Activated CD4-positive, alpha-beta T cell treated with anti-CD3 and anti-CD28 coated beads, Interleukin-2, amount 50 U/mL, for 24 hours (primary cell): Measurements from ENCODE around the gene KLHL24.
"Not testable (repeated sequence)": the region's sequence is repeated elsewhere in the genome, so short reads cannot be mapped to it uniquely, and the experiment has no call there.

Experiments used
- DNase-seq, 2 donors: peaks; one replicate each; pipeline ENCODE4 v3.0.0-alpha.2; 2020; ENCODE audit warnings: low read depth in 1 of 2, low spot score in 1 of 2

The KLHL24 gene, protein sequence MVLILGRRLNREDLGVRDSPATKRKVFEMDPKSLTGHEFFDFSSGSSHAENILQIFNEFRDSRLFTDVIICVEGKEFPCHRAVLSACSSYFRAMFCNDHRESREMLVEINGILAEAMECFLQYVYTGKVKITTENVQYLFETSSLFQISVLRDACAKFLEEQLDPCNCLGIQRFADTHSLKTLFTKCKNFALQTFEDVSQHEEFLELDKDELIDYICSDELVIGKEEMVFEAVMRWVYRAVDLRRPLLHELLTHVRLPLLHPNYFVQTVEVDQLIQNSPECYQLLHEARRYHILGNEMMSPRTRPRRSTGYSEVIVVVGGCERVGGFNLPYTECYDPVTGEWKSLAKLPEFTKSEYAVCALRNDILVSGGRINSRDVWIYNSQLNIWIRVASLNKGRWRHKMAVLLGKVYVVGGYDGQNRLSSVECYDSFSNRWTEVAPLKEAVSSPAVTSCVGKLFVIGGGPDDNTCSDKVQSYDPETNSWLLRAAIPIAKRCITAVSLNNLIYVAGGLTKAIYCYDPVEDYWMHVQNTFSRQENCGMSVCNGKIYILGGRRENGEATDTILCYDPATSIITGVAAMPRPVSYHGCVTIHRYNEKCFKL

DNA sequence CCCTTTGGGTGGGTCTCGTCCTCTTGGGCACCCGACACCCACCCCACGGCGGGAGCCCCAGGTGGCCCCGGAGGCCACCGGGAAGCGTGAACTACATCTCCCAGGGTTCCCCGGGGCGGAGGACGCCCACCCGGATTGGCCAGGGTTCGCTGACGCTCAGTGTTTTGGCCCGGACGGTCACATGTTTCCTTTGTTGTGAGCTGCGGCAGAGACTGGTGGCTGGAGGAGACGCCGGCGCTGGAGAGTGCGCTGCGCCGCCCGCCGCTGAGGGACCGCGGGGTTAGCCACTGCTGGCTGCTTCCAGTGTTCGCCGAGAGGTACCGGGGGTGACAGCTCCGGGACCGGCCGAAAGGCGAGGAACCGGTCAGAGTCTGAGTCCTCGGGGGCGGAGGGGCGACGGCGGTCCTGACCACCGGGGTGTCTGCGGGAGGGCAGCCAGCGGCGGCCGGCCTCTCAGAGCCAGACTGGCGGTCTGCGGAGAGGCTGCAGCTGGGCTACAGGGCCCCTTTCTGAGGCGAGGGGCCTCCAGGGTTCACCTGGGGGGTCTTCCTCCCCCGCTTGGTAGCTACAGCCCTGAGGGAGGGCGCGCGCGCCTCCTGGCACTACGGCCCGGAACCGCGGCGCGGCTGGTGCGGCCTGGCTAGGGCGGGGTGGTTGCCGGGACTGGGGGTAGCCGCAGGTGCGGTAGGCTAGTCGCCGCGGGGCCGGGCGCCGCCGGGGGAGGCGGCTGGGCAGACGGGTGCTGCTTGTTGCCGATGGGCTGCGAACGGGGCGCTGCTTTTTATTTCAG is at the start of gene KLHL24:
Gene KLHL24, plus strand, starts transcription at position 193 of the 790 bp plus-strand sequence. CDS start 14,734 bp downstream, outside the sequence.
- DNase-seq: peak; percentile 68 to 88

DNA sequence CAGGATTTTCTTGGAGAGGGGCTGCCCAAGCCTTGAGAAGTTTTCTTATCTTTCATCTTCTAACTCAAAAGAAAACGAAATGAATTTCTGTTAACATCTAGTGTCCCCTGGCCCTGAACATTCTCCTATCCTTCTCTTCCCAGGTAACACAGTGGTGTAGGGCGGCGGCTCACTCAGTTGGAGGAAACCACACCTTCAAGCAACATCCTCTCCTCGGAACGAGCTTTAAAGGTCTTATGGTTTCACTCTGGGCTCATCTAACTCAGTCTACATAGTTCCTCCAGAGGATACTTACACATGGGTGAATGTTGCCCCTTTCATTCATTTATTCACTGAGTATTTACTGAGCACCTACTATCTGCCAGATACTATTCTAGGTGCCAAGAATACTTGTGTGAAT is 48.9 kb upstream of the KLHL24 start:
- no peak for DNase-seq

DNA sequence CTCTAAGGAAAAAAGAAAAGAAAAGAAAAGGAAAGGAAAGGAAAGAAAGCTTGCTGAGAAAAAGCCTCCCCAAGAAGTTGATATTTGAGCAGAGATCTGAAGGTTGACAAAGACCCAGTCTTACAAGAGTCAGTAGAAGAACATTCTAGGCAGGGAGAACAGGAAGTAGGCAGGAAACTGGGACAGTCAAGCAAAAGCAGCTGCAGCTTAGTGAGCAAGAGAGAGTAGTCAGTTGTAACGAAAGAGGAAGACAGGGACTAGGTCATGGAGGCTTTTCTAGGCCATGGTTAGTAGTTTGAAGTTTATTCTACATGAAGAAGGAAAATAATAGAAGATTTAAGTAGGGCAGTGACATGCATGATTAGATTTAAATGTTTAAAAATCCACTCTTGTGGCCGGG is 48.1 kb upstream of the KLHL24 start:
- no peak for DNase-seq

DNA sequence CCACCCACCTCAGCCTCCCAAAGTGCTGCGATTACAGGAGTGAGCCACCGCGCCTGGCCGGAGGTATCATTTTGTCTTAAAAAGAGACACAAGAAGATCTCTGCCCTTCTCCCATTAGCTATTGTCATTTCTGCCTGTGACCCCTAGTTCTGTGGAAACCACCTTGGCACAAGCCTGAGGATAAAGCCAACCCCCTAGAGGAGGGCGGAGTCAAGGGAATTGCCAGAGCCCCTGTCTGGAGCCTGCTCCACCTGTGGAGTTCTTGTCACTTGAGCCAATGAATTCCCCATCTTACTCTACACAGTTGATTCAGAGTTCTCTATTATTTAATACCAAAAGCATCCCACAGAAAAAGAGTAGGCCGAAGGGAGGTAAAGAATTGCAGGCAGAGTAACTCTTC is 45.0 kb upstream of the KLHL24 start:
- DNase-seq: no peak

DNA sequence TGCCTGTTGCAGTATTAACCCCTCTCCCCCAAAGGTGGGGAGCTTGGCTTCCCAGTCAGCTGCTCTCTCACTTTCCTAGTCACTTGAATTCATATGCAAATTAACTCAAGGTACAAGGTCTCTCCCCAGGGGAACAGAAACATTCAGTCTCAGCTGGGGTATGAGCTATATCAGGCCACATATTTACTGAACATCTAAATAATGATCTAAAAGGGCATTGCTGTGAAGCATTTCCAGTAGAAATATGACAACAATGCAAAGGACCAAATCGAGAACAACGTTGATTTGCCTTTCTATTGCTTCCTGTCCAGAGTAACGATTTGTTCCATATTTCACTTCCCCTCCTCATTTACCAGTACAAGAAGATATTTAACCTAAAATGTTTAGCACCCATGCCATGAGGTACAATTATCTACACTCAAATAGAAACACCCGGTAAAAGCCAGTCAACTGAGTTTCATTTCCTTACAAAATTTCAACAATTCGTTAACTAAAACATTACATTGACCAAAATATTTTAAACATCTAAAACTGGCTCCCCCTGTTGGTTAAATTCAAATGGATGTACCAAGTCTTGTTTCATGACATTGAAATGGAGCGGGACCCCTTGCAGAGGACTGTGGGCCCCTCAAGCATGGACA is 43.4 kb upstream of the KLHL24 start:
- DNase-seq: no peak

DNA sequence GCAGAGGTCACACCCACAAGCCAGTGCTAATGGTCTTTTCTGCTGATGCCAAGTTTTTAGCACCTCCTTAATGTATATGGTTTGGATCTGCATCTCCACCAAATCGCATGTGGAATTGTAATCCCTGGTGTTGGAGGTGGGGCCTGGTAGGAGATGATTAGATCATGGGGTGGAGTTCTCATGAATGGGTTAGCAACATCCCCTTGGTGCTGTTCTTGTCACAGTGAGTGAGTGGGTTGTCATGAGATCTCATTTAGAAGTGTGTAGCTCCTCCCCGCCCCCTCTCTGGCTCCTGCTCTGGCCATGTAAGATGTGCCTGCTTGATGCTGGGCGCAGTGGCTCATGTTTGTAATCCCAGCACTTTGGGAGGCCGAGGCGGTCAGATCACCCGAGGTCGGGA is 42.6 kb upstream of the KLHL24 start:
- DNase-seq: no peak

DNA sequence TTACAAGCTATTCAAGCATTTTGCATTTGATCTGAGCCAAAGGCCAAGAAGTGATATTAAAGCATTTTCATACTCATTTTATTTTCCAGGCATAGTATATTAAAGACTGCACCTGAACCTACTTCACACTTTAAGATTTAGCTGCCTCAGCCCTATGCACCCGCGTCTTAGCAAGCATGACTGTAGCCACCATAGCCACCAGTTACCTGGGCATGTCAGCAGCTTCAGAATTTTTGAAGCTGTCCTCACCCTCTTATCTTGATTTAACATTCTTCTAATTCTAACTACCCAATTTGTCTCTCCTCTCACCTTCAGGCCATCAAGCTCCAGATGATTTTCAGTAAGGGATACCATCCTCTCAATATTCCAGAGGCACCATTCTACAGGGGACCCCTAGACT is 40.8 kb upstream of the KLHL24 start:
- DNase-seq: no peak

DNA sequence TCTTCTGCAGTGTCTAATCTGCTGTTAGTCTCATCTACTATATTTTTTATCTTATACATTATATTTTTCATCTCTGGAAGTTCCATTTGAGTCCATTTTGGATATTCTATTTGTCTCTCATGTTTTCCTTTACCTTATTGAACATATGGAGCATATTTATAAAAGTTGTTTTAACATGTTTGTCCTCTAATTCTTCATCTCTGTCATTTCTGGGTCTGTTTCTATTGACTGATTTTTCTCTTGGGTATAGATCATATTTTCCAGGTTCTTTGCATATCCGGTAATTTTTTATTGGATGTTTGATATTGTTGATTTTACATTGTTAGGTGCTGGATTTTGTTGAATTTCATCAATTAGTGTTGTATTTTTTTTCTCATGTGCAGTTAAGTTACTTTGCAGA is 37.5 kb upstream of the KLHL24 start:
- DNase-seq: no peak

DNA sequence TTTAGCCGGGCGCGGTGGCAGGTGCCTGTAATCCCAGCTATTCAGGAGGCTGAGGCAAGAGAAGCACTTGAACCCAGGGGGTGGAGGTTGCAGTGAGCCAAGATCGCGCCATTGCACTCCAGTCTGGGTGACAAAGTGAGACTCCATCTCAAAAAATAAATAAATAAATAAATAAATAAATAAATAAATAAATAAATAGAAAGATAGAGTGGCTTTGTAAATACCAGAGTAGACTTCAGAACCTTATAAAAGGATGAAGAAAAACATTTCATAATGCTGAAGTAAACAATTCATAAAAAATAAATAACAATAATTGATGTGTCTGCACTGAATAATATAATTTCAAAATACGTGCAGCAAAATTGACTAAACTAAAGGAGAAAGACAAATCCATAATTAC is 24.1 kb upstream of the KLHL24 start:
- not testable (repeated sequence) for DNase-seq

DNA sequence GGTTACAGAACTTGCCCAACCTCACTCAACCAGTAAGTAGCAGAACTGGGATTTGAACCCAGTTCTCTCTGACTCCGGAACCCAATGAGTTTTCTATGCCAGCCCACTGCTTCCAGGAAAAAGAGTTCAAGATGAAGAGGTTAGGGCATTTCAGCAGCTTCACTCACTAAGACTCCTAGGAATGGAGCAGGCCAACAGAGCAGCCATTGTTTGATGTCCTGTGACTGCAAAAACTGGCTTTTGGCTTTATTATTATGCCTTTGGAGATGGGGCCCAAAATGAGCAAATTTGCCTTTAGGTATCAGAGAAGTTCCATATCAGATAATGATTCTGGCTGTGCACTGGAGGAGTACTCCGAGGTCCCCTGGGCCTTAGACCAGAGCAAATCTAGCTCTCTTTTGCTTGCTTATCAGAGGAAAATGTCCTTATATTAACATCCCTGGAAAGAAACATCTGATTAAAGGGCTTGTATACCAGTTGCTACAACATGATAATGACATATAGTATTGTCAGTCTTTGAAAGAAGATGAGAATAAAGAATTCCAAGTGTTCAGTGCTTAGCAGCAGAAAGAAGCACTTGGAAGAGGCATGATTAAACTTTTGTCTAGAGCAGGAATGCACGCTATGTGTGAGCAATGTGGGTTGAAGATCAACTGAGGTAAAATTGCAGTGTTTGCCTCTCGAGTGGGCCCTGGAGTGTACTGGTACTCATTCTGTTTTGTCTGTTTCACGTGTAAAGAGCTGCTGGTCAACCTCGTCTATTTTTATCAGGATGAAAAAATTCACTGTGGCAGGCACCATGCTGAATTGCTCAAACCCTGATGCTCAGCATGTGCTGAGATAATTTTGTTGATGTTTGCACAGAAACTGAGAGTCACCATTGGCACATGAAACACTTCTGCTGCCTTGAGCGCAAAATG is 21.8 kb upstream of the KLHL24 start:
- DNase-seq: no peak

DNA sequence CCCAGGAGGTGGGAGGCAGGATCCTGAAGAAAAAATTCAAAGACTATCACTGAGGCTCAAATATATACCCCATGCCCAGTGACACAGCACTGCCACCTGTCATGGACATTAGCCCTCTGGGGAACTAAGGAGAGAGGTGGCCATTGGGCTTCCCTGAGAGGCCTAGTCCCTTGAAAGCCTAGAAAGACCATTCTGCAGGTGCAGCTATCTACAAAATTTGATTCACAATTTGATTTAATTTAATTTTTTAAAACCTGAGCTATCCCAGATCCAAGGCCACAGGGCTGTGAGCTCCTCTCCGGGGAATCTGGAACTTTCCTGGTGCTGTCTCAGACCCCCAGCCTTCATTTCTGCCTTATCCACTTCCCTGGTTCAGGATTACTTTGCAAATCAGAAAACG is 16.9 kb upstream of the KLHL24 start:
- no peak for DNase-seq

DNA sequence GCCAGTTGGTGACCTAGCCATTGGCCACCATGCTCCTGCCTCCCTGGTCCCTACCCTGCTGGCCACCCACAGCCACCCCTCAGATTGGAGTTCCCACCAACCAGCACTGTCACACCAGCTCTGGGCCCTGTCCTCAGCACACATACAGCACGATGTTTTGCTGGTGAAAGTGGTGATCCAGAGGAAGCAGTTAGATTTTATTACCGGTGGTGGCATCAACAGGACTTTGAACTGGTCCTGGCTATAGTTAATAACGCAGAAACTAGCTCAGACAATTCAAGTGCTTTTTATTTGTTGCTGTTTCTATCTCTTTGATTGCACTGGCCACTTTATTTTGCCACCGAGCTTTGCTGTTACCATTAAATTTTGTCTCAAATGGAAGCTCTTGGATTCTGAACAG is 16.4 kb upstream of the KLHL24 start:
- no peak for DNase-seq

DNA sequence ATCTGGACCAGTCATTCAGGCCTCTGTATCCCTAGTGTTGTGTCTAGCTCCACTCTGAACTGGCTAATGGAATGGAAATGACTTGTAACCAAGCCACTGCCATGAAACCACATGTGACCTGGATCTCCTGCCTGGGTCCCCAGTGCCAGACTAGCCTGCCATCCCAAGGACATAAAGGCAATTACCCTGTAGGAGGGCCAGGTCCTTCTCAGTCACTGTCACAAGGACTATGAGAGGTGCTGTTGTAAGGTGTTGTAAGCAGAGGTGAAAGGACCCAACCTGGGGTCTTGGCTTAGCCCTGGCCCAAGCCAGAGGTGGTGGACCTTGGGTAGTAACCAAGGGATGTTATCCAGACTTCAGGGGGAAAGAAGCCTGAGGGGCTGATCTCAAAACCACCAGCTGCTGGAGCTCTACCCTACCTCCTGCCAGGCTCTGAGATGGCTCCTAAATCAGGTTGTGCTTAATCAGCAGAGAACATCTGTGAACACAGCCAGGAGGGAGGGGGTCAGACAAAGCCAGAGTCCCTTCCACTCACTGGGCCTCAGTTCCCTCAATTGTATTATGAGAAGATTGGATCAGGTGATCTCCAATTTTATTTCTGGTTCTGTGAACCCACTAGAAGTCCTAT is 15.7 kb upstream of the KLHL24 start:
- DNase-seq: no peak

DNA sequence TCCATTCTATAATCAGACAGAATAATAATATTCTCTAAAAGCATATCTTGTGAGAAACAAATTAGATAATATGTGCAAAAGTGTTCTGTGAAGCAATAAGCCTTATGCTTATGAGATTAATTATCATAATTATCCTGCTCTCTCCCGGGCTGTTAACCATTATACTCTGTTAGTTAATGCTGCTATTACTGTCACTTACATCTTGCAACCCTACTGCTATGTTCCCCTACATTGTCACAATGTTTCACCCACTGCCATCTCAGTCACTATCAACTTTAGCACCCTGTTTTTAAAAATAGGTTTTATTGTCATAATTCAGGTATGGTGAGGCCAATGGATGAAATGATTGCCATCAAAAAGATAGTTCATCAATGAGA is 15.2 kb upstream of the KLHL24 start:
- no peak for DNase-seq

DNA sequence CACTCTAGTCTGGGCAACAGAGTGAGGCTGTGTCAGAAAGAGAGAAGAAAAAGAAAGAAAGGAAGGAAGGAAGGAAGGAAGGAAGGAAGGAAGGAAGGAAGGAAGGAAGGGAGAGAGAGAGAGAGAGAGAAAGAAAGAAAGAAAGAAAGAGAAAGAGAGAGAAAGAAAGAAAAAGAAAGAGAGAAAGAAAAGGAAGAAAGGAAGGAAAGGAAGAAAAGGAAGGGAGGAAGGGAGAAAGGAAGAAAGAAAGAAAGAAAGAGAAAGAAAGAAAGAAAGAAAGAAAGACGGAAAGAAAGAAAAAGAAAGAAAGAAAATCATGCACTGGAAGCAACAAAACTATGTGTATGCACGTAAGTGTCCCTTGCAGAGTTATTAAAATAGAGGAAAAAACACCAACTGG is 12.9 kb upstream of the KLHL24 start:
- not testable (repeated sequence) for DNase-seq

DNA sequence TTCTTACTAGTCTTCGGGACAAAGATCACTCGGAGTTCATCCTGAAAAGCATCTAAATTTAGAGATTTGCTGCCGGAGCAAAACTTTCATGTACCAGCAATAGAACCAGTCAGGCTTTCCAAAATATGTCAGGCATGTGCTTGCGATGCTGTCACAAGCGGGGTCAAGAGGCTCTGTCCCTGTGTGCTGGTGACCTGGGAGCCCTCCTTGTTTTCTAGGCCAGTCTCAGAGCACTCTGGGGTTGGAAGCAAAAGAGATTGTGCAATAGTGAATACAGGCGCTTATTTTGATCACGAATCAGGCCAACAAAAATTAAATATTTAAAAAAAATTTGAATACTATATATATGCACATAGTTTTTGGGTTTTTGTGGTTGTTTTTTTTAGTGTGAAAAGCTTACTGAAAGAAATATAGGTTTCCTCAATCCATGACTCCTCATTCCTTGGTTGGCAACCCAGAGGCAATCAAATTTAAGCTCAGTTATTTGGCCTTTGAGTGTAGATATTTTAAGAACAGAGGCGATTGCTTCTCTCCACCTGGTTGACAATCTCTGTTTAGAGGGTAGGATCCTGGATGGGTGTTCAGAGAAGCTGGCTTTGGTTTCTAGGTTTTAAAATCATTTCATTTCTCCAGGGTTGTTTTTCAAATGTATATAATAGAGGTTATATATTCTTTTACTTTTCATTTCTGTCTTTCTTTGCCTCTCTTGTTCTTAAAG is 8.4 kb upstream of the KLHL24 start:
- DNase-seq: no peak

DNA sequence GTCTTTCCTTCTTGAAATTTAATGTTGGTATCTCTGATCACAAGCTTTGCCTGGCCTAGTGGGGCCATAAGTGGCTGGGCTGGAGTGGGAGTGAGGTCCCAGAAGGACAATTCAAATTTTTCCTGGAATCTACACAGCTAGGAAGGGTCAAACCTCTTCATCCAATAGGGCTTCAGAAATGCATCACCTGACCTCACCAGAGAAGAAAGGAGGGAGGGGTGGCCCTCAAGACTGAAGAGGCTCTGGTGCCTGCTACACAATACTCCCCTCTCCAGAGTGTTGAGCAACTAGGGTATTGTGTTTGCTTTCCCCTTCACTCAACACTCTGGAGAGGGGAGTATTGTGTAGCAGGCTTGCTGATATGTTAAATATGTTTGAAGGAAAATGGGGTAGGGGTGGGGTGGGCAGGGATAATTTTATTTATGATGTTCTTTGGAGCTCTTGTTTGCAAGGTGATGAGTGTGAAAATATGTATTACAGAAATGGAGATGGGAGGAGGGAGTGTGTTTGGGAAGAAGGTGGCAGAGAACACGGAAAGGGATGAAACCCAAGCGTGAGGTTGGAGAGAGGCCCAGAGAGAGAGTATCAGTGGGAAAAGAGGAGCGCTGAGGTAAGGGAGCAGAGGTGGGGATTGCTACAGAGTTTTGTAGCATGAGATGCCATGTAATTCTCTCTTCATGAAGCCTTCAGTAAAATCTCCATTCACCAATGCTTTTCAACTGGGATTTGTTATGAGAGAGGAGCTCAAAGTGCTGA is 5.7 kb upstream of the KLHL24 start:
- DNase-seq: no peak

DNA sequence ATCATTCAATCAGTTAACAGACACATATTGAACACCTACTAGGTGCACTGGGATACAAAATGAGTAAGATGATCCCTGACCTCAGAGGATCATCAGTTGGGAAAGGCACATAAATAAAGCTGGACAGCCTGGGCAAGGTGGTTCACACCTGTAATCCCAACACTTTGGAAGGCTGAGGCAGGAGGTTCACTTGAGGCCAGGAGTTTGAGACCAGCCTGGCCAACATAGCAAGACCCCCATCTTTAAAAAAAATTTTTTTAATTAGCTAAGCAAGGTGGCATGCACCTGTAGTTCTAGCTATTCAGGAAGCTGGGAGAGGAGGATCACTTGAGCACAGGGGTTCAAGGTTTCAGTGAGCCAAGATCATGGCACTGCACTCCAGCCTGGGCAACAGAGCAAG is 3.7 kb upstream of the KLHL24 start:
- no peak for DNase-seq

DNA sequence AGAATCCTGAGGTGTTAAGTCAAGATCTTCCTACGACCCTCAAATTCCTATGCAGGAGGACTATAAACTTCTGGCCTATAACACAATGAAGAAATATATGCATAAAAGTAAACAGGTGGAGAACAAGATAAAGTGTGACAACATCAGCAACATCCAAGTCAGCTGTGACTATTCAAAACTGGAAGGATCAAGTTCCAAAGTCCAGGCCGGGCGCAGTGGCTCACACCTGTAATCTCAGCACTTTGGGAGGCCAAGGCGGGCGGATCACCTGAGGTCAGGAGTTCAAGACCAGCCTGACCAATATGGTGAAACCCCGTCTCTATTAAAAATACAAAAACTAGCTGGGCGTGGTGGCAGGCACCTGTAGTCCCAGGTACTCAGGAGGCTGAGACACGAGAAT is 2.7 kb upstream of the KLHL24 start:
- not testable (repeated sequence) for DNase-seq
